ENCODE measurements around the gene ZNF45.

The ZNF45 gene

DNA sequence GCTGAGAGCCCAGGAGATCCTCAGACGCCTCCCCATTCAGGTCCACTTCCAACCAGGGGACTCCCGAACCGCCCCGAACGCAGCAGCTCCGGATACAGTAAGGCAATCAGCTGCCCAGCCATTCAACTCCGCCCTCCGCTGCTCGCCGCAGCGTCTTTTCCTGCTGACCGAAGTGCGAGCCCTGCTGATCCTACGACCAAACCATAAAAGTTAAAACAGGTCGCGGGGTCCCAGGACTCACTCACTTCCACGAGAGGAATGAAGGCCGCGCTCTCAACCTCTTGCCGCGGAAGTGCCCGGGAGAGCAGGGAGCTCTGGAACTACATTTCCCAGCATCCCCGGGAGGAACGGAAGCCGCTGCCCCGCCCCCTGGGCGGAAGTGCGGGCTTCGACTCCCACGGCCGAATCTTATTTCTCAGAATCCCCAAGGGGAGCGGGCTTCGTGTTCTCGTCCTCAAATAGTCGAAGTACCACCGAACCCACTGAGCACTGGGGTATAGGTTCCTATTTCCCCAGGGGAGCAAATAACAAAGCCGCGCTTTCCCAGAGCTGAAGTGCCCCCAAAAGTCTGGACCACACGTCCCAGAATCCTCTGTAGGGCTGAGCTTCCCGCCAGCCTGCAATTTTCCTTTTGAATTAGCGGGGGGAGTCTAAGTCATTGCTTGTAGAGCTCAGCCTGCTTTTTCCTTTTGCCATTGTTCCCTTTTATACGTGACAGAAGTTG, at the start of gene ZNF45:
Gene ZNF45 (minus strand): TSS at position 298 of the 724 bp plus-strand sequence. CDS start 13,097 bp downstream, outside the sequence.
- H3K27ac ChIP-seq (ENCODE audit: low read depth, low read length), result peak within 1 kb of the TSS; percentile 71
- H3K36me3 ChIP-seq (ENCODE audit: control insufficient read depth, insufficient read depth, low read length), result peaks cover 24% of the 10 kb centered on the region
- 0 out of 2 replicates have a peak, but pooled peaks cover 7% of the 10 kb centered on the region for H3K9me3 ChIP-seq (ENCODE audit: control insufficient read depth, insufficient read depth, low read length)
- H3K4me1 ChIP-seq (ENCODE audit: control insufficient read depth, insufficient read depth, low read length), result peaks cover 13% of the 10 kb centered on the region
- peak within 1 kb of the TSS; percentile 55 for H3K9ac ChIP-seq (ENCODE audit: low read depth, low read length)
- H3K4me3 ChIP-seq (ENCODE audit: low read depth, low read length), result peak within 1 kb of the TSS; percentile 75
- H3K27me3 ChIP-seq (ENCODE audit: control insufficient read depth, insufficient read depth, low read length), result no peaks in the 10 kb centered on the region

DNA sequence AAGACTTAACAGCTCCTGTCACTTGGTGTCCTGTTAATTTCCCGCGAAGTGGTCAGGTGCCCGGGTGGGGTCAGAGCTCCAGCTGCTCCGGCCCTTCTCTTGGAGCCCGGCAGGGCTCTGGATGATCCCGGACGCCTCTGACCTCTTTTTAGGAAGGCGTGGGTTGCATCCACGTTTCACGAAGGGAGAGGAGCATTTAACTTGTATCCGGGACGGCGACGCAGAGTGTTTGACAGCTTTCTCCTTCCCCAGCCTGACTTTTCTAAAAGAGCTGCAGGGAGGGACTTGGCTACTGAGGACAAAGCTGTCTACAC, 49.6 kb upstream of the ZNF45 start:
- peaks cover 7% of the 10 kb centered on the region; the same call in 1 of the 2 replicates for H3K36me3 ChIP-seq (ENCODE audit: control insufficient read depth, insufficient read depth, low read length)
- H3K27ac ChIP-seq (ENCODE audit: low read depth, low read length), result no peak overlapping the region
- no peaks in the 10 kb centered on the region for H3K27me3 ChIP-seq (ENCODE audit: control insufficient read depth, insufficient read depth, low read length)
- H3K4me3 ChIP-seq (ENCODE audit: low read depth, low read length), result peak overlapping the region; percentile 97
- H3K4me1 ChIP-seq (ENCODE audit: control insufficient read depth, insufficient read depth, low read length), result no peaks in the 10 kb centered on the region
- H3K9ac ChIP-seq (ENCODE audit: low read depth, low read length), result 0 out of 2 replicates have a peak overlapping the region, but pooled peaks have one; percentile 50
- peaks cover 4% of the 10 kb centered on the region; the same call in 1 of the 2 replicates for H3K9me3 ChIP-seq (ENCODE audit: control insufficient read depth, insufficient read depth, low read length)

DNA sequence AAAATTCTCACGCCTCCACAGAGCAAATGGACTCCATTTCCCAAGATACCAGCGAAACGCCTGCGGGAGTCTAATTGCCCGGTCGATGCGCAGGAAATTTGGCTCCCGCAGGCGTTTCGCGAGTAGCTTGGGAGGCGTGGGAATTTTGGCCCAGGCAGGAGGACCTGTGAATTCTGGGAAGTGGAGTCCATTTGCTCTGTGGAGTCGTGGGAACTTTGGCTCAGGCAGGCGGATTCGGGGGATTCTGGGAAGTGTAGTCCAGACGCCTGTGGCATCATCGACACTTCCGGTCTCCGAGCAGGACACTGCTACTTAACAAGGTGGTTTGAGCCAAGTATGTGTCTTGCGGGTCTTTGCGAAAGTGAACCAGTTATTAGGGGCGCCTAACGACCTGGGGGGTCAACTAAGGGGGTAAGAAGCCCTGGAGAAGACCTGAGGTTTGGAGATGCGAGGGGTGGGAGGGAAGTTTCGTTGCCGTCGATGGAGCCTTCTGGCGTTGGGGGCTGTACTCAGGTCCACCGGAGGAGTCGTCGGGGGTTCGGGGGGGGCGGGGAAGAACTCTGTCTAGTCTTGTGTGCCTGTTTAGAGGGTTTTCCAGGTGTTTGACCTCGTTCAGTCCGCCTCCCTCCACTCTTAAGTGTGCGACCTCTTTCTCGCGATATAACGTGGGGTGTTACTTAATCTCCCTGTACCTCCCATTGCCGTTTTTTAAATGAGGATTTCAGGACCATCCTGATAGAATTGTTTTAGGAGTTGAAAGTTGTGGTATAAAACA, 49.0 kb upstream of the ZNF45 start, which contains the start of gene ZNF155:
Gene ZNF155 (plus strand): TSS at position 277 of the 775 bp plus-strand sequence. CDS start 4,356 bp downstream, outside the sequence.
- H3K36me3 ChIP-seq (ENCODE audit: control insufficient read depth, insufficient read depth, low read length), result 0 out of 2 replicates have a peak, but pooled peaks cover 2% of the 10 kb centered on the region
- no peak within 1 kb of the TSS for H3K27ac ChIP-seq (ENCODE audit: low read depth, low read length)
- peak within 1 kb of the TSS; percentile 50; the same call in 1 of the 2 replicates for H3K9ac ChIP-seq (ENCODE audit: low read depth, low read length)
- H3K27me3 ChIP-seq (ENCODE audit: control insufficient read depth, insufficient read depth, low read length), result no peaks in the 10 kb centered on the region
- no peaks in the 10 kb centered on the region for H3K4me1 ChIP-seq (ENCODE audit: control insufficient read depth, insufficient read depth, low read length)
- peak within 1 kb of the TSS; percentile 97 for H3K4me3 ChIP-seq (ENCODE audit: low read depth, low read length)
- peaks cover 6% of the 10 kb centered on the region; the same call in 1 of the 2 replicates for H3K9me3 ChIP-seq (ENCODE audit: control insufficient read depth, insufficient read depth, low read length)

DNA sequence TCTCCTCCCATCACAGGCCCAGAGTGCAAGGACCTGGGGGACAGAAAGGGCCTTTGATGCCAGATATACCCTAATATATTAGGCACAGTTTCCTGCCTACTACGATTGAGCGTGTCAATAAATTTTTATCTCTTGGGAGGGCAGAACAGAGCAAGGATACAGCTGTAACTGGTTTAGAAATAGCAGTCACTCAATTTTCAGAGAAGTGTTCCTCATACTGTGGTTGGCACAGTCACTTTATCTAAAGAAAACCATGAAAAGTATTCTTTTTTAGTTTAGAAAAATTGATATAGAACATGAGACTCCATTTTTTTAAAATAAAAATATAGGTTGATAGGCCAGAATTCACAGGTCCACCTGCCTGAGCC, 48.4 kb upstream of the ZNF45 start:
- H3K9ac ChIP-seq (ENCODE audit: low read depth, low read length), result no peak overlapping the region
- no peak overlapping the region for H3K27ac ChIP-seq (ENCODE audit: low read depth, low read length)
- peaks cover 6% of the 10 kb centered on the region; the same call in 1 of the 2 replicates for H3K9me3 ChIP-seq (ENCODE audit: control insufficient read depth, insufficient read depth, low read length)
- no peaks in the 10 kb centered on the region for H3K4me1 ChIP-seq (ENCODE audit: control insufficient read depth, insufficient read depth, low read length)
- no peaks in the 10 kb centered on the region for H3K36me3 ChIP-seq (ENCODE audit: control insufficient read depth, insufficient read depth, low read length)
- no peaks in the 10 kb centered on the region for H3K27me3 ChIP-seq (ENCODE audit: control insufficient read depth, insufficient read depth, low read length)
- H3K4me3 ChIP-seq (ENCODE audit: low read depth, low read length), result peak overlapping the region; percentile 27

DNA sequence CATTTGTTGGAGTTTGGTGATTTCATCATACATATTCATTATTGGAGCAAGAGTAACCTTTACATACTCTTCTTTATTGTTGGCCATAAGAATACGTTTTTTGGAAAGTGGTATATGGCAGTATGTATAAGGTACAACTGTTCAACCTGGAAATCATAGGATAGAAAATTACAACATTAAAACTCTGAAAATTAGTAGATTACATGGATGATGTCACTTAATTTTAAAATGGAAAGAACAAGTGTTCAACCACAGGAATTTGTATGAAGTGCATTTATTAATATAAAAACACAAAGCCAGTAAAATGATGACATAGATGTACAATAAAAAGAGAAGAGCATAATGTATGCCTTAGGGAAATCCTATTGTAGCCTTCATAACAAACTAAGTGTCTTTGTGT, 41.6 kb upstream of the ZNF45 start:
- no peaks in the 10 kb centered on the region for H3K27me3 ChIP-seq (ENCODE audit: control insufficient read depth, insufficient read depth, low read length)
- H3K4me1 ChIP-seq (ENCODE audit: control insufficient read depth, insufficient read depth, low read length), result no peaks in the 10 kb centered on the region
- no peak overlapping the region for H3K27ac ChIP-seq (ENCODE audit: low read depth, low read length)
- no peak overlapping the region for H3K4me3 ChIP-seq (ENCODE audit: low read depth, low read length)
- peaks cover 58% of the 10 kb centered on the region for H3K9me3 ChIP-seq (ENCODE audit: control insufficient read depth, insufficient read depth, low read length)
- no peak overlapping the region for H3K9ac ChIP-seq (ENCODE audit: low read depth, low read length)
- H3K36me3 ChIP-seq (ENCODE audit: control insufficient read depth, insufficient read depth, low read length), result no peaks in the 10 kb centered on the region

DNA sequence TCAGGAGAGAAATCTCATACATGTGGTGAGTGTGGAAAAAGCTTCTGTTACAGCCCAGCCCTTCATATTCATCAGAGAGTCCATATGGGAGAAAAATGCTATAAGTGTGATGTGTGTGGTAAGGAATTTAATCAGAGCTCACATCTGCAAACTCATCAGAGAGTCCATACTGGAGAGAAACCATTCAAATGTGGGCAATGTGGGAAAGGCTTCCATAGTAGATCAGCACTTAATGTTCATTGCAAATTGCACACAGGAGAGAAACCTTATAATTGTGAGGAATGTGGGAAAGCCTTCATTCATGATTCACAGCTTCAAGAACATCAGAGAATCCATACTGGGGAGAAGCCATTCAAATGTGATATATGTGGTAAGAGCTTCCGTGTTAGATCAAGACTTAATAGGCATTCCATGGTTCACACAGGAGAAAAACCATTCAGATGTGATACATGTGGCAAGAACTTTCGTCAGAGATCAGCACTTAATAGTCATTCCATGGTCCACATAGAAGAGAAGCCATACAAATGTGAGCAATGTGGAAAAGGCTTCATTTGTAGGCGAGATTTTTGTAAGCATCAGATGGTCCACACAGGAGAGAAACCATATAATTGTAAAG, 31.1 kb upstream of the ZNF45 start:
- H3K9me3 ChIP-seq (ENCODE audit: control insufficient read depth, insufficient read depth, low read length), result peaks cover 84% of the 10 kb centered on the region
- H3K9ac ChIP-seq (ENCODE audit: low read depth, low read length), result no peak overlapping the region
- H3K27ac ChIP-seq (ENCODE audit: low read depth, low read length), result no peak overlapping the region
- H3K4me3 ChIP-seq (ENCODE audit: low read depth, low read length), result no peak overlapping the region; the same call in 1 of the 2 replicates
- no peaks in the 10 kb centered on the region for H3K4me1 ChIP-seq (ENCODE audit: control insufficient read depth, insufficient read depth, low read length)
- H3K36me3 ChIP-seq (ENCODE audit: control insufficient read depth, insufficient read depth, low read length), result peaks cover 70% of the 10 kb centered on the region
- no peaks in the 10 kb centered on the region for H3K27me3 ChIP-seq (ENCODE audit: control insufficient read depth, insufficient read depth, low read length)

DNA sequence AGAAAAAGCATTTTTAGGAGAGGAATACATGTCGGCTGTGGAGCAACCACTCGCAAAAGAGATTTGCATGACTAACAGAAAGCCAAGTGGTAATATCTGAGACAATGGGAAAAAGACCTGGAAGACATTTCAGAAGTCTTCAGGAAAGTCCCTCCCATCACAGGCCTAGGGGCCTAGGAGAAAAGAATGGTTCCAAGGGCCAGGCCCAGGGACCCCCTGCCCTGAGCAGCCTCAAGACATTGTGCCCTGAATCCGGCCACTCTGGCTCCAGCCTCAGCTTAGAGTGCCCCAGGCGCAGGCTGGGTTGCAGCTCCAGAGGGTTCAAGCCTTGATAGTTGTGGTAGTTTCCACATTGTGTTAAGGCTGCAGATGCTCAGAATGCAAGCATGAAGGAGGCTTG, 25.3 kb upstream of the ZNF45 start:
- Histone ChIP-seq H3K4me3 (ENCODE audit: low read depth, low read length) (no peak overlapping the region), H3K9ac (ENCODE audit: low read depth, low read length) (no peak overlapping the region), H3K27me3 (ENCODE audit: control insufficient read depth, insufficient read depth, low read length) (no peaks in the 10 kb centered on the region), H3K9me3 (ENCODE audit: control insufficient read depth, insufficient read depth, low read length) (peaks cover 62% of the 10 kb centered on the region), H3K4me1 (ENCODE audit: control insufficient read depth, insufficient read depth, low read length) (no peaks in the 10 kb centered on the region), H3K36me3 (ENCODE audit: control insufficient read depth, insufficient read depth, low read length) (peaks cover 23% of the 10 kb centered on the region), H3K27ac (ENCODE audit: low read depth, low read length) (no peak overlapping the region)

DNA sequence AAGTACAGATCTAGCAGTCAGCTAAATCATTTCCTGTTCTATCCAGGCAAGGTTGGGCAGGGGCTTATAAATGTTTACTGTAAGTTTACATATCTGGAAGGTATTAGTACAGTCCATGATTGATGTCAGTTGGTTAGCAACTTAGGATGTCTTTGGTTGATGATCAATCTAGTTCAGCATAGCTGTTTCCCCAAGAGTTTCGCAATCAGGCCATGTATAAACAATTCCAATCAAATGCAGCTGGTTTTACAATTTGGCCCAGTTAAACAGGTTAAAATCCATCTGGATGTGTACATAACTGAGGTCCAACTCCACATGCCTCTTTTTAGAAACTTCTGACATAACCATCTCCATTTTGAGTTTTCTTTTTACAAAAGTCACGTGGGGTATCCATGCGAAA, 22.8 kb upstream of the ZNF45 start:
- Histone ChIP-seq H3K9me3 (ENCODE audit: control insufficient read depth, insufficient read depth, low read length) (peaks cover 38% of the 10 kb centered on the region), H3K4me3 (ENCODE audit: low read depth, low read length) (no peak overlapping the region), H3K36me3 (ENCODE audit: control insufficient read depth, insufficient read depth, low read length) (peaks cover 6% of the 10 kb centered on the region; the same call in 1 of the 2 replicates), H3K4me1 (ENCODE audit: control insufficient read depth, insufficient read depth, low read length) (no peaks in the 10 kb centered on the region), H3K27ac (ENCODE audit: low read depth, low read length) (no peak overlapping the region), H3K9ac (ENCODE audit: low read depth, low read length) (no peak overlapping the region), H3K27me3 (ENCODE audit: control insufficient read depth, insufficient read depth, low read length) (no peaks in the 10 kb centered on the region)

DNA sequence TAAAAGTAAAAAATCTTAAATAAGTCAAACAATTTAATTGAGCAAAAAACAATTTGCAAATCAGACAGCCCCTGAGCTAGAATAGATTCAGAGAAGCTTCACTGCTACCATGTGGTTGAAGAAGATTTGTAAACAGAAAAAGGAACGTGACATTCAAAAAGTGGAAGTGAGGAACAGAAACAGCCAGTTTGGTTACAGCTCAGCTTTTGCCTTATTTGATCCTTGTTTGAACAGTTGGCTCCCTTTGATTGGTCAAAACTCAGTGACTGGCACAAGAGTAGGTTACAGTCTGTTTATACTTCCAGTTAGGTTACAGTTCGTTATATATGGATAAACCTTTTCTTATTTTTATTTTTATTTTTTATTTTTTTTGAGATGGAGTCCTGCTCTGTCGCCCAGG, 21.7 kb upstream of the ZNF45 start:
- Histone ChIP-seq H3K36me3 (ENCODE audit: control insufficient read depth, insufficient read depth, low read length) (no peaks in the 10 kb centered on the region; the same call in 1 of the 2 replicates), H3K27ac (ENCODE audit: low read depth, low read length) (no peak overlapping the region), H3K27me3 (ENCODE audit: control insufficient read depth, insufficient read depth, low read length) (no peaks in the 10 kb centered on the region), H3K9ac (ENCODE audit: low read depth, low read length) (no peak overlapping the region), H3K4me1 (ENCODE audit: control insufficient read depth, insufficient read depth, low read length) (no peaks in the 10 kb centered on the region), H3K9me3 (ENCODE audit: control insufficient read depth, insufficient read depth, low read length) (peaks cover 33% of the 10 kb centered on the region), H3K4me3 (ENCODE audit: low read depth, low read length) (no peak overlapping the region)

DNA sequence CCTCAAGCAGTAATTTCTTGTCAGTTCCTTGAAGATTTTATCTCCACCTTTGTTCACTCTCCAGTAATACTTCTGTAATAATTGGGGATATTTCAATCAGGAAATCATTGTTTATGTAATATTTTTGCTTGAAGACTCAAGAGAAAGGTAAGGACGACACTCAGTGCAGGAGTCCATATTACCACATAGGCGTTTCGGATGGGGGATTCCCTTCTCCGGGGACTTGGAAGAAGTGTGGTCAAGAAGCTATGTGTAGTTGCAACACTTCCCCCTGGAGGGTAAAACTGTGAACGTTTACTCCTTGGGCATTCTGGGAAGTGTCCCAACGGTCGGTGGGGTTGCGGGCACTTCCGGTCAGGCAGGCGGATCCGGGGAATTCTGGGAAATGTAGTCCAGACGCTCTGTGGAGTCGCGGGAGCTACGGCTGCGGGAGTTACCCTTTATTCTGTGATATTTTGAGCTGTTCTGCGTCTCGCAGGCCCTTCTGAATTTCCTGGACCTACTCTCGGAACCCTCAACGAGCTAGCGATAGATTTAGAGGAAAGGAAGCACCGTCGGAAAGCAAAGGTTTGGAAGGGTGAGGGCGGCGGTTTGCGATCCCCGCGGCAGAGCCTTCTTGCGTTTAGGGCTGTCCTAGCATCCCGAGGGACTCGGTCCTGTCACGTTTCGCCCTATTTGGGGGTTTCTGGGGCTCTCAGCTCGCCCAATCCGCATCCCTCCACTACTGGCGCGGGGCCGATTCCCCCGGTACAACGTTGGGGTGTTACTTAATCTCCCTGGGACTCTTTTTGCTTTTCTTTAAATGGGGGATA, 16.0 kb upstream of the ZNF45 start, which contains the start of gene ZNF221:
Gene ZNF221 (plus strand): TSS at position 395 of the 812 bp plus-strand sequence. CDS start 11,499 bp downstream, outside the sequence.
- H3K9me3 ChIP-seq (ENCODE audit: control insufficient read depth, insufficient read depth, low read length), result 0 out of 2 replicates have a peak, but pooled peaks cover 5% of the 10 kb centered on the region
- no peaks in the 10 kb centered on the region for H3K36me3 ChIP-seq (ENCODE audit: control insufficient read depth, insufficient read depth, low read length)
- H3K4me3 ChIP-seq (ENCODE audit: low read depth, low read length), result peak within 1 kb of the TSS; percentile 82
- no peak within 1 kb of the TSS; the same call in none of the 2 replicates for H3K9ac ChIP-seq (ENCODE audit: low read depth, low read length)
- H3K4me1 ChIP-seq (ENCODE audit: control insufficient read depth, insufficient read depth, low read length), result no peaks in the 10 kb centered on the region
- peak within 1 kb of the TSS; percentile 13 for H3K27ac ChIP-seq (ENCODE audit: low read depth, low read length)
- no peaks in the 10 kb centered on the region for H3K27me3 ChIP-seq (ENCODE audit: control insufficient read depth, insufficient read depth, low read length)
